ENCODE data around the gene NUP155.
"Not testable (repeated sequence)": the region's sequence is repeated elsewhere in the genome, so short reads cannot be mapped to it uniquely, and the experiment has no call there.

Gene NUP155

GRCh38 chr5:37272511-37272910 is 98.4 kb downstream of the NUP155 start:
- DNase-seq, result no peak

DNA sequence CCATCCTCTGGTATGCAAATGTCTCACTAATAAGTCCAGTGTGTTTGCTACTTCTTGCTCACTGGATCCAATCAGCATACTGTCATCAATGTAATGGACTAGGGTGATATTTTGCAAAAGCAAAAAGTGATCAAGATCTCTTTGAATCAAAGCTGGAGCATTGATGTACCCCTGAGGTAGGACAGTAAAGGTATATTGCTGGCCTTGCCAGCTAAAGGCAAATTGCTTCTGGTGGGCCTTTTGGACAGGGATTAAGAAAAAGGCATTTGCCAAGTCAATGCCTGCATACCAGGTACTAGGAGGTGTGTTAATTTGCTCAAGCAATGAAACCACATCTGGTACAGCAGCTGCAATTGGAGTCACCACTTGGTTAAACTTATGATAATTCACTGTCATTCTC is 102.8 kb downstream of the NUP155 start:
- DNase-seq, result not testable (repeated sequence)

GRCh38 chr5:37255774-37256358 is 115.0 kb downstream of the NUP155 start:
- DNase-seq, result no peak

GRCh38 chr5:37254581-37254980 is 116.3 kb downstream of the NUP155 start:
- no peak for DNase-seq

GRCh38 chr5:37251665-37252064 is 119.2 kb downstream of the NUP155 start:
- DNase-seq, result no peak

GRCh38 chr5:37249815-37250164 is 121.1 kb downstream of the NUP155 start:
- DNase-seq, result no peak

DNA sequence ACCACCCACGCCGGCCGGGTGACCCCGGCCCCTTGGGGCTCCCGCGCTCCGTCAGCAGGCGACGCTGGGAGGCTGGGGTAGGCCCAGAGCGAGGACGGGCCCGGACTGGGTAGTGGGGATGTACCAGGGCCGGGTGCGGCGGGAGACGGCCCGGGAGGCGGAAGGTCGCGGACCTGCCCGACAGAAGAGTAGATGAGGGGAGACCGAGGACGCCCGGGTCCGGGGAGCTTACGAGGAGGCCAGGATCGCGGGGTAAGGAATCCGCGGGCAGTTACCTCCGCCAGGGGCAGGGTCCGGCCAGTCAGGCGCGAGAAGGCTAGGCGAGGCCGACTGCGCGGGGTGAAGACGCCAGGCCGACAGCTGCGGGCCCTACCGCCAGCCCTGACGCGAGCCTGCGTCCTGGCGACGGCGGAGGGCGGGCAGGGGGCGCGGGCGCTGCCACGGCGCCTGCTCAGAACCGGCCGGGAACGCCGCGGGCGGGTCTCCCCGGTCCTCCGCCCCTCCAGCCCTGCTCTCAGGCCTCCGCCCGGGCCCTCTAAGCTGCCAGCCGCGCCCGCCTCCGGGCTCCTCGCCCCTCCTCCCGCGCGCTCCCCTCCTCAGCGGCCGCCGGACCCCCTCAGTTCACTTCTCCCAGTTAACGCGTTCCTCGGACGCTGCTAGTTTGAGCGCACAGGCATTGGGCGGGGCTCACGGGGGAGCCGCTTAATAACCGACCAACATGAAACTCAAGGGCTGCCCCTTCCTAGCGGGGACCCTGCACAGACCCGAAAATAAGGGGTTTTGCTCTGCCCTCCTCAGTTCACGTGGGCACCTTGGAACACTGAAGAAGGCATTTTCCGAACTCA is 121.7 kb downstream of the NUP155 start, which contains the start of gene CPLANE1:
Gene CPLANE1 (minus strand): TSS at position 407 of the 845 bp plus-strand sequence. CDS start 1,678 bp downstream, outside the sequence.
- peak; percentile 71 for DNase-seq

- DNase-seq, result no peak
These were observed 122.4 kb downstream of the NUP155 start for GRCh38 chr5:37248421-37248969.

DNA sequence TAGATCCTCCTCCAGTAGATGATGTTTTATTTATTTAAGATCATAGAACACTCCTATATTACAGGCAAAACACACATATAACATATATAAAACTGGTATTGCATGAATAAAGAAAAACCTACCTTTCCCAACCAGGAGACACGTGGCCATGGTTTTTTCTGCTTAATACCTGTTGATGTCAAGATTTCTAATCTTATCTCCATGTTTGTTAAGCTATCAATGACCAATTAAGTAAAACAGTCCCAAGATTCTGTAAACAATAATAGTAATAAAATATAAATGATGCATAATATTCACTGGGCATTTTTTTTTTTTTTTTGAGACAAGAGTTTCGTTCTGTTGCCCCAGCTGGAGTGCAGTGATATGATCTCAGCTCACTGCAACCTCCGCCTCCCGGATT is 123.4 kb downstream of the NUP155 start:
- no peak for DNase-seq

DNA sequence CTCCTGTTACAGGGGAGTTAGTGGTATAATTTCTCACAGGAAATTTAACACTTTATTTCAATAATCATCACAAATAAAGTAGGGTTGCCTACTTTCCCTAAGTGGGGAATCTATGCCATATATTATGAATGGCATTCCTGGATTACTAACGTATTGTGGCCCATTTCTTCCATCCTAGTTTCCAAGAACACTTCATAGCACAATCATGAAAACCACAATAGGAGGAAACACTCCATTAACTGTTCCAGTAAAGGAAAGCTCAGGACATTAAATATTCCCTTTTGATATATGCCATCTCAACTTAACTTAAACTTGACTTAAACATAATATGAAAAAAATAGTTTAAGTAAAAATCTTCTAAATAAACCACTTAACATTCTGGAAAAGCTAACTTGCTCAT is 123.9 kb downstream of the NUP155 start:
- no peak for DNase-seq

Measured in KG1 (cell line).